CD14-positive monocyte (primary cell): Measurements from ENCODE around the gene MSANTD1. TPM values are rescaled to one million over a fixed set of nuclear protein-coding genes. Genes with fewer than 3 reads are reported as not detected.
A peak's percentile ranks its signal among the peaks of the same experiment; 100 is the strongest.

Experiments used
- DNase-seq, 3 donors: peaks; one replicate each; pipeline ENCODE4 v3.0.0-alpha.2; 2011 to 2022
- H2AFZ ChIP-seq: 2 replicates; pipeline ENCODE4 v1.6.0; 2012; ENCODE audit warnings: mild to moderate bottlenecking, low read depth, low read length, inconsistent platforms; ENCODE audit not compliant: insufficient read depth, poor library complexity, severe bottlenecking
- H3K27ac ChIP-seq, 2 donors: 1 replicate in 1 of 2; 2 replicates in 1 of 2; pipeline ENCODE4 v1.5.1; 2012 to 2013; ENCODE audit warnings: low read length in 2 of 2, control low read depth in 1 of 2, inconsistent platforms in 1 of 2, low read depth in 1 of 2, mild to moderate bottlenecking in 1 of 2
- H3K27me3 ChIP-seq, 2 donors: one replicate each; pipeline versions ENCODE4 v1.6.0 to v1.6.1; 2011 to 2013; ENCODE audit warnings: low read length in 2 of 2; ENCODE audit not compliant: control insufficient read depth in 2 of 2, insufficient read depth in 2 of 2
- H3K36me3 ChIP-seq, 2 donors: replicated peaks in 1 of 2; 1 replicate in 1 of 2; 2 replicates in 1 of 2; pipeline versions ENCODE4 v1.5.1 to v1.6.1; 2012 to 2013; ENCODE audit warnings: low read length in 2 of 2, control low read depth in 1 of 2, inconsistent platforms in 1 of 2, mild to moderate bottlenecking in 1 of 2; ENCODE audit not compliant: insufficient read depth in 2 of 2, control insufficient read depth in 1 of 2
- H3K4me1 ChIP-seq, 2 donors: 1 replicate in 1 of 2; 2 replicates in 1 of 2; pipeline versions ENCODE4 v1.5.1 to v1.6.1; 2012 to 2013; ENCODE audit warnings: low read length in 2 of 2, control low read depth in 1 of 2, inconsistent platforms in 1 of 2, mild to moderate bottlenecking in 1 of 2, moderate library complexity in 1 of 2; ENCODE audit not compliant: insufficient read depth in 2 of 2, control insufficient read depth in 1 of 2
- H3K4me2 ChIP-seq: replicated peaks from 2 replicates; pipeline ENCODE3; 2012; ENCODE audit warnings: low read length, moderate library complexity, mild to moderate bottlenecking; ENCODE audit not compliant: poor library complexity, severe bottlenecking; ENCODE audit errors: extremely low read depth
- H3K4me3 ChIP-seq, 3 experiments: fragments of 200-600 bp in 1 of 3; sonication (generic) in 1 of 3; replicated peaks in 1 of 3; 1 replicate in 2 of 3; 2 replicates in 1 of 3; pipeline ENCODE4 v1.5.1; 2011 to 2013; ENCODE audit warnings: low read length in 3 of 3, mild to moderate bottlenecking in 3 of 3, control low read depth in 2 of 3, low read depth in 2 of 3, inconsistent platforms in 1 of 3, moderate library complexity in 1 of 3
- H3K79me2 ChIP-seq: 2 replicates; pipeline ENCODE4 v1.6.0; 2012; ENCODE audit warnings: mild to moderate bottlenecking, control low read depth, inconsistent platforms, low read length, moderate library complexity; ENCODE audit not compliant: insufficient read depth
- H3K9ac ChIP-seq: 2 replicates; pipeline ENCODE4 v1.6.0; 2017; ENCODE audit warnings: low read length, mild to moderate bottlenecking; ENCODE audit not compliant: insufficient read depth, poor library complexity, severe bottlenecking
- H3K9me3 ChIP-seq, 2 donors: replicated peaks in 1 of 2; 1 replicate in 1 of 2; 2 replicates in 1 of 2; pipeline versions ENCODE4 v1.5.1 to v1.6.1; 2012 to 2013; ENCODE audit warnings: low read length in 2 of 2, control low read depth in 1 of 2; ENCODE audit not compliant: control insufficient read depth in 1 of 2, insufficient read depth in 1 of 2
- H4K20me1 ChIP-seq: 2 replicates; pipeline ENCODE4 v1.6.0; 2012; ENCODE audit warnings: mild to moderate bottlenecking, low read length, control low read depth, moderate library complexity; ENCODE audit not compliant: insufficient read depth
- H3K27ac Mint-ChIP-seq, 7 donors: one replicate each; pipeline ENCODE4 v1.8.0; 2020; ENCODE audit warnings: mild to moderate bottlenecking in 7 of 7, mixed read lengths in 7 of 7, moderate library complexity in 6 of 7, inconsistent platforms in 2 of 7
- H3K27me3 Mint-ChIP-seq, 3 donors: one replicate each; pipeline ENCODE4 v1.8.0; 2021 to 2022; ENCODE audit warnings: low read depth in 3 of 3, mild to moderate bottlenecking in 3 of 3, mixed read lengths in 3 of 3, moderate library complexity in 3 of 3, inconsistent platforms in 1 of 3
- H3K36me3 Mint-ChIP-seq, 2 donors: one replicate each; pipeline ENCODE4 v1.8.0; 2020; ENCODE audit warnings: mixed read lengths in 2 of 2, inconsistent platforms in 1 of 2, mild to moderate bottlenecking in 1 of 2
- H3K4me1 Mint-ChIP-seq: one replicate; pipeline ENCODE4 v1.8.0; 2020; ENCODE audit warnings: mild to moderate bottlenecking, mixed read lengths
- H3K4me3 Mint-ChIP-seq, 2 donors: one replicate each; pipeline ENCODE4 v1.8.0; 2020; ENCODE audit warnings: mild to moderate bottlenecking in 2 of 2, mixed read lengths in 2 of 2, moderate library complexity in 1 of 2
- H3K9me3 Mint-ChIP-seq, 7 donors: one replicate each; pipeline ENCODE4 v1.8.0; 2020 to 2022; ENCODE audit warnings: mixed read lengths in 7 of 7, mild to moderate bottlenecking in 6 of 7, moderate library complexity in 6 of 7, inconsistent platforms in 2 of 7
- CTCF ChIP-seq: fragments of 200-600 bp; IDR thresholded peaks from one replicate; pipeline ENCODE4 v1.8.0; 2022; ENCODE audit warnings: antibody characterized with exemption, mild to moderate bottlenecking
- WGBS: methylation state at CpG from one replicate; pipeline ENCODE4 v1.1.5; 2013; ENCODE audit warnings: missing lambda C conversion rate; ENCODE audit not compliant: insufficient coverage; 5-methylcytosine and 5-hydroxymethylcytosine counted together
- intact Hi-C, 2 donors: fragments of 100-400 bp; cut with micrococcal nuclease; formaldehyde crosslinking; loops; one replicate each; pipeline versions ENCODE4 v1.15.0 to v1.15.1; 2023
- polyA plus RNA-seq, 3 donors: library from polyadenylated mRNA; depleted of rRNA in 1 of 3; unstranded in 2 of 3; stranded (reverse) in 1 of 3; fragments of 300-500 nt in 2 of 3; fragments of >200 nt in 1 of 3; fragmentation: Illumina TruSeq in 2 of 3; gene quantifications; 1 replicate in 2 of 3; 2 replicates in 1 of 3; pipeline ENCODE4 v1.2.3, GENCODE V29; 2012 to 2021

Gene MSANTD1
- polyA plus RNA-seq, 3 donors, result 0.52 TPM; not detected in 2

- no peak for TF ChIP-seq CTCF
- Histone ChIP-seq H2AFZ (no peak overlapping the region), H3K4me3 (no peak overlapping the region), H3K27me3 (no peaks in the 10 kb centered on the region), H3K9ac (no peak overlapping the region), H3K9me3 (no peaks in the 10 kb centered on the region), H3K79me2 (no peaks in the 10 kb centered on the region), H3K36me3 (no peaks in the 10 kb centered on the region), H4K20me1 (no peaks in the 10 kb centered on the region), H3K4me2 (no peak overlapping the region), H3K4me1 (no peaks in the 10 kb centered on the region), H3K27ac (no peak overlapping the region)
- no peak overlapping the region for H3K4me3 Mint-ChIP-seq
- H3K9me3 Mint-ChIP-seq, result peaks cover 0 to 3% (median 0%) of the 10 kb centered on the region in 7 donors
- 91% methylated on average over 20 of the region's 23 CpGs for WGBS
- no peak for DNase-seq
- H3K27ac Mint-ChIP-seq, result peak overlapping the region in 1 of 7 donors; percentile 66
- H3K36me3 Mint-ChIP-seq, result no peaks in the 10 kb centered on the region
- peaks cover 2 to 8% (median 5%) of the 10 kb centered on the region in 3 donors for H3K27me3 Mint-ChIP-seq
- no peaks in the 10 kb centered on the region for H3K4me1 Mint-ChIP-seq
- intact Hi-C loops, result no loop called here
Observed at GRCh38 chr4:3262208-3263052, 13.5 kb downstream of the MSANTD1 start.

- DNase-seq, result no peak
- H3K4me1 ChIP-seq, result no peaks in the 10 kb centered on the region
- no peak overlapping the region for H3K9ac ChIP-seq
- H3K27me3 Mint-ChIP-seq, result peaks cover 2 to 8% (median 3%) of the 10 kb centered on the region in 3 donors
- no peaks in the 10 kb centered on the region for H3K36me3 ChIP-seq
- no peak overlapping the region for H3K4me3 ChIP-seq
- no peak overlapping the region for H3K27ac Mint-ChIP-seq
- no peak overlapping the region for H2AFZ ChIP-seq
- H3K9me3 Mint-ChIP-seq, result peaks cover 0 to 3% (median 0%) of the 10 kb centered on the region in 7 donors
- no peak for TF ChIP-seq CTCF
- H3K27ac ChIP-seq, result no peak overlapping the region
- 93% methylated on average over 22 of the region's 28 CpGs for WGBS
- H3K9me3 ChIP-seq, result no peaks in the 10 kb centered on the region
- H3K27me3 ChIP-seq, result no peaks in the 10 kb centered on the region
- no peaks in the 10 kb centered on the region for H4K20me1 ChIP-seq
- no peaks in the 10 kb centered on the region for H3K79me2 ChIP-seq
- no peaks in the 10 kb centered on the region for H3K36me3 Mint-ChIP-seq
- H3K4me3 Mint-ChIP-seq, result no peak overlapping the region
- no peaks in the 10 kb centered on the region for H3K4me1 Mint-ChIP-seq
- intact Hi-C loops, result no loop called here
- no peak overlapping the region for H3K4me2 ChIP-seq
Observed at GRCh38 chr4:3263053-3263875, 14.3 kb downstream of the MSANTD1 start.
